Activated T-cell treated with anti-CD3 and anti-CD28 coated beads for 24 hours (primary cell): Measurements from ENCODE around the gene C1orf52.
"Not testable (repeated sequence)": the region's sequence is repeated elsewhere in the genome, so short reads cannot be mapped to it uniquely, and the experiment has no call there.

ENCODE experiments used
- DNase-seq: peaks from one replicate; pipeline ENCODE4 v3.0.0-alpha.2; 2020; ENCODE audit warnings: low read depth

The C1orf52 gene

GRCh38 chr1:85277802-85278201 is 18.3 kb upstream of the C1orf52 start:
- no peak for DNase-seq

- no peak for DNase-seq
These were observed 17.6 kb upstream of the C1orf52 start for GRCh38 chr1:85276978-85277639.

- DNase-seq = peak; percentile 95
These were observed 16.9 kb upstream of the C1orf52 start, which contains the start of gene BCL10 for GRCh38 chr1:85276215-85276977. Gene BCL10, minus strand, starts transcription at chr1:85276632. Its CDS starts 280 bp downstream, at chr1:85276352.

- no peak for DNase-seq
These were observed 16.3 kb upstream of the C1orf52 start for GRCh38 chr1:85275701-85276214.

- no peak for DNase-seq
These were observed 15.5 kb upstream of the C1orf52 start for GRCh38 chr1:85274969-85275453.

GRCh38 chr1:85273397-85273796 is 13.9 kb upstream of the C1orf52 start:
- no peak for DNase-seq

GRCh38 chr1:85268801-85269585 is 9.5 kb upstream of the C1orf52 start:
- DNase-seq = no peak

- no peak for DNase-seq
These were observed 7.9 kb upstream of the C1orf52 start for GRCh38 chr1:85267313-85267712.

GRCh38 chr1:85264150-85264549 is 4.7 kb upstream of the C1orf52 start:
- no peak for DNase-seq

- no peak for DNase-seq
These were observed 3.5 kb upstream of the C1orf52 start for GRCh38 chr1:85262985-85263384.

- DNase-seq = no peak
These were observed 431 bp upstream of the C1orf52 start for GRCh38 chr1:85259912-85260274.

GRCh38 chr1:85258536-85259117 is 835 bp downstream of the C1orf52 start:
- no peak for DNase-seq

GRCh38 chr1:85249042-85249441 is 10.4 kb downstream of the C1orf52 start:
- DNase-seq = not testable (repeated sequence)

GRCh38 chr1:85245891-85246290 is 13.6 kb downstream of the C1orf52 start:
- DNase-seq = no peak

- DNase-seq = no peak
These were observed 14.0 kb downstream of the C1orf52 start for GRCh38 chr1:85245456-85245855.

GRCh38 chr1:85244271-85245061 is 15.0 kb downstream of the C1orf52 start:
- DNase-seq = no peak

- no peak for DNase-seq
These were observed 16.1 kb downstream of the C1orf52 start for GRCh38 chr1:85243372-85243771.

- DNase-seq = no peak
These were observed 18.8 kb downstream of the C1orf52 start for GRCh38 chr1:85240643-85241042.

- DNase-seq = no peak
These were observed 19.3 kb downstream of the C1orf52 start for GRCh38 chr1:85240174-85240601.

- DNase-seq = no peak
These were observed 21.8 kb downstream of the C1orf52 start for GRCh38 chr1:85237613-85238012.

- DNase-seq = no peak
These were observed 29.0 kb downstream of the C1orf52 start for GRCh38 chr1:85230305-85230977.
